GM18858 (cell line): ENCODE results near the gene ADNP.
"Not testable (repeated sequence)": the region's sequence is repeated elsewhere in the genome, so short reads cannot be mapped to it uniquely, and the experiment has no call there.

Experiments used
- ATAC-seq: cut with Tn5 transposase; IDR thresholded peaks from one replicate; pipeline ENCODE4 v1.9.1; 2021; ENCODE audit not compliant: unreplicated experiment

ADNP gene

GRCh38 chr20:50931306-50932015, at the start of gene ADNP:
ADNP (minus strand) TSS chr20:50931437; CDS start chr20:50903996, 27,441 bp downstream.
- ATAC-seq, result peak; percentile 52

- ATAC-seq, result no peak
These were observed 48.9 kb upstream of the ADNP start for GRCh38 chr20:50980071-50980681.

DNA sequence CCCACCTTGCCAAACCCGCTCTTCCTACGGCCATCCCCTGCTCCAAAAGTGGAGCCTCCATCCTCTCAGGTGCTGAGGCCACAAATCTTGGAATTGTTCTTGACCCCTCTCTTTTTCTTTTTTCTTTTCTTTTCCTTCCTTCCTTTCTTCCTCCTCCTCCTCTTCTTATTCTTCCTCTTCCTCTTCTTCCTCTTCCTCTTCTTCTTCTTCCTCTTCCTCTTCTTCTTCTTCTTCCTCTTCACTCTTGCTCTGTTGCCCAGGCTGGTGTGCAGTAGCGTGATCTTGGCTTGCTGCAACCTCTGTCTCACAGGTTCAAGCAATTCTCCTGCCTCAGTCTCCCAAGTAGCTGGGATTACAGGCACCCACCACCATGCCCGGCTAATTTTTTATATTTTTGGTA, 47.3 kb upstream of the ADNP start:
- ATAC-seq, result not testable (repeated sequence)

GRCh38 chr20:50977066-50978021, 46.1 kb upstream of the ADNP start:
- no peak for ATAC-seq

DNA sequence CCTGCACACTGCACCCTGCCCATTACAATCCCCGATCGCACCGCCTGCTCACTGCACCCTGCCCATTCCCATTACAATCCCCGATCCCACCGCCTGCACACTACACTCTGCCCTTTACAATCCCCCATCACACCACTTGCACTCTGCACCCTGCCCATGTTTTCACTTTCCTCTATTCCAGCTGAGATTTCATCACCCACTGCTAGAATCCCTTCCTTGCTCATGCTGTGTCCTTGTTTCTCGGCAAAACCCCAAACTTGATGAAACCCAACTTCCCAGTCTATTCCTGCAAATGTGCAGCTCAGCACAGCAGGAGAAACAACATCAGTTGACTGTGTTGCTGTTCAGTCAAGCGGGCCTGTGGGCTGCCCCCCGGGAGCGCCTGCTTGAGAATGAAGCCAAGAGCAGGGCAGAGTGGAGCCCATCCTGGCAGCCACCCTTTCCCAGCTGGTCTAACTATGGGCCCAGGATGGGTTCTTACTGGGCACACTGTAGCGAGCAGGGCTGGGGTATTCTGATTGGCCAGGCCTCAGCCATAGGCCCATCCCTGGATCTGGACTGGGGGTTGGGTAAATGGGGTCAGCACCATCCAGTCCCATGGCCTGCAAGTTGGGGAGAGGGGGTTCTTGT, 44.6 kb upstream of the ADNP start:
- no peak for ATAC-seq

DNA sequence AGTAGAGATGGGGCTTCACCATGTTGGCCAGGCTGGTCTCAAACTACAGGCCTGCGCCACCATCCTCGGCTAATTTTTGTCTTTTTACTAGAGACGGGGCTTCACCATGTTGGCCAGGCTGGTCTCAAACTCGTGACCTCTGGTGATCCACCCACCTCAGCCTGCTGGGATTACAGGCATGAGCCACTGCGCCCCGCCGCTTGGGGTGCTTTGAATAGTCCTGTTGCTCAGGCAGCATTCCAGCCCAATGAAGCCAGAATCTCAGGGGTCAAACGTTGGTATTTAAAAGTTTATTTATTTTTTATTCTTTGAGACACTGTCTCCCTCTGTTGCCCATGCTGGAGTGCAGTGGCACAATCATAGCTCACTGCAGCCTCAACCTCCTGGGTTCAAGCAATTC, 38.7 kb upstream of the ADNP start:
- no peak for ATAC-seq

- no peak for ATAC-seq
These were observed 38.2 kb upstream of the ADNP start for GRCh38 chr20:50969435-50969834.

DNA sequence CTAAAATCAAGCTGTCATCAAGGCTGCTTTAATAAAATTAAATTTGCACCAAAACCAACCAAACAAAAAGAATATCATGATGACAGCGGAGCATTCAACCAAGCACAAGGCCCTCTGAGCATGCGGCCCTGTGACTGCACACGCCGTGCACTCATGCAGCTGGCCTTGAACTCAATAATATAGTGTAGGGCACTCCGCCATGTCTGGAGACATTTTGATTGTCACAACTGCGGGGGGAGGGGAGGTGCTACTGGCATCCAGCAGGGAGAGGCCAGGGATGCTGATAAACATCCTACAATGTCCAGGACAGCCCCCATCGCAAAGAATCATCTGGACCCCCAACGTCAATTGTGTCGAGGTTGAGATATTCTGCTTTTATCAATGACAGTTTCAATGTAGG, 37.1 kb upstream of the ADNP start:
- no peak for ATAC-seq

- ATAC-seq, result no peak
These were observed 36.3 kb upstream of the ADNP start for GRCh38 chr20:50967586-50967985.

GRCh38 chr20:50959543-50960126, 28.4 kb upstream of the ADNP start:
- no peak for ATAC-seq

- ATAC-seq, result peak; percentile 60
These were observed 27.6 kb upstream of the ADNP start, which contains the start of gene MOCS3 for GRCh38 chr20:50958615-50959542. MOCS3 (plus strand) TSS chr20:50958818; CDS start chr20:50958843, 25 bp downstream.

- peak; percentile 48 for ATAC-seq
These were observed 26.8 kb upstream of the ADNP start, which contains the start of gene DPM1 for GRCh38 chr20:50957798-50958614. DPM1 (minus strand) TSS chr20:50958532; CDS start chr20:50958523, 9 bp downstream.

GRCh38 chr20:50957276-50957675, 26.0 kb upstream of the ADNP start:
- no peak for ATAC-seq

- no peak for ATAC-seq
These were observed 22.6 kb upstream of the ADNP start for GRCh38 chr20:50953821-50954220.

- ATAC-seq, result no peak
These were observed 22.0 kb upstream of the ADNP start for GRCh38 chr20:50953196-50953595.

DNA sequence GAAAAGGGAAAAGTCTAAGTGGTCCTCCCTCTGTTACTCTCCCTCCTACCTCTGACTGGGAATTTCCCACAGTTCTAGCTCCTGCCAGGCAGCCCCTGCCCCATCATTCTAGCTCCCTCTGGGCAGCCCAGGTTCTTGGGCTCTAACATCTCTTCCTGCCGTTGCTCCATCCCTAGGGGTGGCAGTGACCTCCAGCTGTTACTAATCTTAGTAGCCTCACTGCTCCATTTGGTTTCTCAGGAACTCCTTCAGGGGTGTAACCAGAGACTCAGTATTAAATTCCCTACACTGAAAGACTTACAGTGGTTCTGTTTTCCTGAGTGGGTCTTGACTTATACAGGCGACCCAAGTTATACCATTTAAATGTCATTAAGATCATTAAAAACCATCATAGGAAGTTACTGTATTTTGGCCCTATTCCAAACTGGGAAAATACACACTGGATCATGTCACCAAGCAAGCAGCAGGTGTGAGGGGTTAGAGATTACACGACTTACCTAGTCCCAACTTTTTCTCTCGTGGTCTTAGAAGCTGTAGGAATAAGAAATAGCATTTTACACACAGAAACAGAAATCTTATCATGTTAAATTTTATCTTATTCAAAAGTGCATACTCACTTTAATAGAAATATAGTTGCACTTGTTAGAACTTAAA, 17.0 kb upstream of the ADNP start:
- no peak for ATAC-seq

DNA sequence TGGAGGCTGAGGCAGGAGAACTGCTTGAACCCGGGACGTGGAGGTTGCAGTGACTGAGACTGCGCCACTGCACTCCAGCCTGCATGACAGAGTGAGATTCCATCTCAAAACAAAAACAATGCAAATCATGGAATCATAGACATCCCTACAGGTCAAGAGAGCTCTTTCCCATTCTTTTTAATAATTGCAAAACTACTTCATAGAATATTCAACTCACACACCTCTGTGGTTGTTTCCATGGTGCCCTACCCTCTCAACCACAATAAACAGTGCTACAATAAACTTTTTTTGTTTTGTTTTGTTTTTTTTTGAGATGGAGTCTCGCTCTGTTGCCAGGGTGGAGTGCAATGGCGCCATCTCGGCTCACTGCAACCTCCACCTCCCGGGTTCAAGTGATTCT, 11.8 kb upstream of the ADNP start:
- ATAC-seq, result no peak

GRCh38 chr20:50933589-50933988, 2.4 kb upstream of the ADNP start:
- no peak for ATAC-seq
